HK-2 (cell line): ENCODE results near the gene GSC2.

Source experiments
- DNase-seq: peaks from one replicate; pipeline ENCODE4 v3.0.0-alpha.2; 2018; ENCODE audit not compliant: unreplicated experiment

Gene GSC2

GRCh38 chr22:19149991-19150390 is at the start of gene GSC2:
Gene GSC2 (minus strand): TSS chr22:19150292. CDS start chr22:19150283, 9 bp downstream.
- DNase-seq, result no peak

- DNase-seq, result no peak
Observed at GRCh38 chr22:19199479-19199878, 49.4 kb upstream of the GSC2 start.

- DNase-seq, result no peak
Observed at GRCh38 chr22:19197997-19198865, 48.1 kb upstream of the GSC2 start.

GRCh38 chr22:19196841-19197612 is 46.9 kb upstream of the GSC2 start:
- no peak for DNase-seq

- no peak for DNase-seq
Observed at GRCh38 chr22:19195796-19196731, 46.0 kb upstream of the GSC2 start.

- no peak for DNase-seq
Observed at GRCh38 chr22:19194766-19195536, 44.9 kb upstream of the GSC2 start.

GRCh38 chr22:19193879-19194278 is 43.8 kb upstream of the GSC2 start:
- no peak for DNase-seq

- no peak for DNase-seq
Observed at GRCh38 chr22:19187716-19188563, 37.8 kb upstream of the GSC2 start.

- no peak for DNase-seq
Observed at GRCh38 chr22:19184276-19184997, 34.3 kb upstream of the GSC2 start.

GRCh38 chr22:19183216-19183615 is 33.1 kb upstream of the GSC2 start:
- DNase-seq, result no peak

GRCh38 chr22:19182472-19183157 is 32.5 kb upstream of the GSC2 start:
- no peak for DNase-seq

- DNase-seq, result no peak
Observed at GRCh38 chr22:19181786-19182471, 31.8 kb upstream of the GSC2 start.

- no peak for DNase-seq
Observed at GRCh38 chr22:19180740-19181410, 30.8 kb upstream of the GSC2 start.

- DNase-seq, result no peak
Observed at GRCh38 chr22:19180234-19180633, 30.1 kb upstream of the GSC2 start.

GRCh38 chr22:19179497-19180048 is 29.5 kb upstream of the GSC2 start:
- peak; percentile 69 for DNase-seq

GRCh38 chr22:19178657-19179496 is 28.8 kb upstream of the GSC2 start, which contains the start of gene SLC25A1:
Gene SLC25A1 (minus strand): TSS chr22:19178736. CDS start chr22:19178673, 63 bp downstream.
- DNase-seq, result peak; percentile 83
